Measurements from ENCODE around the gene NEURL2.

The NEURL2 gene

DNA sequence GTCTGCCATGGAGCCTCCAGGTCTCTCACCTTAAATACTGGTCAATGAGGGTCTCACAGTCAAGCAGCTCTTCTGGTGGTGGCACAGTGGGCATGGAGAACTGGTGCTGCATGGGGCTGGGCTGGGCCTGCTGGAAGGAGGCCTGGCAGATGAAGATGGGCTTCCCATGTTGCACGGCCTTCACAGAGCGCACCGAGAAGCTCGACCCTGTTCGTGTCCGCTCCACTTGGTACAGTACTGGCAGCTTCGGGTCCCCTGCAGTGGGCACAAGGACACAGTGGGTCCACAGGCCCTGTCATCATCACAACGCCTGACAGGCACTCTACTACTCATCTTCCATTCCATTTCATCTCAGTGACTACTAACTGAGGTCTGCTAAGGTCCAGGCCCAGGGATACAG lies 42.6 kb downstream of the NEURL2 start:
- Histone ChIP-seq H4K20me1 (no peaks in the 10 kb centered on the region), H3K36me3 (peaks cover 95% of the 10 kb centered on the region), H3K9ac (no peak overlapping the region), H3K27me3 (no peaks in the 10 kb centered on the region), H3K27ac (no peak overlapping the region), H3K4me3 (no peak overlapping the region), H3K9me3 (no peaks in the 10 kb centered on the region), H3K4me1 (no peaks in the 10 kb centered on the region), H3K4me2 (no peak overlapping the region)
- TF ChIP-seq Cebpa-rat (IDR thresholded peaks at IDR 0.05), result no peak

- no peaks in the 10 kb centered on the region for H3K9me3 ChIP-seq
- no peak for TF ChIP-seq Cebpa-rat (IDR thresholded peaks at IDR 0.05)
- no peak overlapping the region for H3K9ac ChIP-seq
- H3K36me3 ChIP-seq, result peaks cover 96% of the 10 kb centered on the region
- no peak overlapping the region for H3K4me2 ChIP-seq
- no peaks in the 10 kb centered on the region for H4K20me1 ChIP-seq
- H3K4me1 ChIP-seq, result peaks cover 16% of the 10 kb centered on the region
- no peak overlapping the region for H3K27ac ChIP-seq
- no peaks in the 10 kb centered on the region for H3K27me3 ChIP-seq
- H3K4me3 ChIP-seq, result no peak overlapping the region
These were observed 45.6 kb downstream of the NEURL2 start for GRCh38 chr20:45845452-45845851.

DNA sequence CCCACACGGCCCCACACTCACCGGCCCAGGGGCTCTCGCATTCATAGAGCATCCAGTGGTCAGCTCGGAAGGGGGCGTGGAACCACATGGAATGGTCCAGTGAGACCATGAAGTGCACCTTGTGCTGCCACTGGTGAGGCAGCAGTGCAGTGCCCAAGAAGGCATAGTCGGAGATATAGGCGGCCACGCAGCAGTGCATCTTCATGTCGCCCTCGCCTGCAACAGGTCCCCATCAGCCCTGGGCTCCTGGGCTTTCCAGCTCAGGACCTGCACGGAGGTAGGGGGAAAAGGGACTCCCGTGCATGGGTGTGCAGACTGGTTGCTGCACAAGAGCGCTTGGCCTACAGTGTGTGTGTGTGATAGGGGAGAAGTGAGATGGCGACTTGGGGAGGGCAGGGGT lies 47.5 kb downstream of the NEURL2 start:
- no peak for TF ChIP-seq Cebpa-rat (IDR thresholded peaks at IDR 0.05)
- no peak overlapping the region for H3K4me3 ChIP-seq
- H3K27ac ChIP-seq, result no peak overlapping the region
- peaks cover 78% of the 10 kb centered on the region for H3K36me3 ChIP-seq
- H3K4me1 ChIP-seq, result peaks cover 16% of the 10 kb centered on the region
- H3K27me3 ChIP-seq, result no peaks in the 10 kb centered on the region
- H4K20me1 ChIP-seq, result no peaks in the 10 kb centered on the region
- H3K9ac ChIP-seq, result no peak overlapping the region
- no peak overlapping the region for H3K4me2 ChIP-seq
- no peaks in the 10 kb centered on the region for H3K9me3 ChIP-seq

- Histone ChIP-seq H3K27ac (peak overlapping the region; percentile 58), H3K9ac (peak overlapping the region; percentile 7; the same call in 1 of the 2 replicates), H3K27me3 (no peaks in the 10 kb centered on the region), H3K4me2 (peak overlapping the region; percentile 61), H4K20me1 (no peaks in the 10 kb centered on the region), H3K4me1 (peaks cover 16% of the 10 kb centered on the region), H3K4me3 (no peak overlapping the region), H3K36me3 (peaks cover 66% of the 10 kb centered on the region), H3K9me3 (no peaks in the 10 kb centered on the region)
- TF ChIP-seq Cebpa-rat (IDR thresholded peaks at IDR 0.05), result no peak
These were observed 48.7 kb downstream of the NEURL2 start for GRCh38 chr20:45842169-45842812.

- Histone ChIP-seq H3K4me3 (no peak overlapping the region), H3K27ac (peak overlapping the region; percentile 58), H3K27me3 (no peaks in the 10 kb centered on the region), H3K9me3 (no peaks in the 10 kb centered on the region), H3K36me3 (peaks cover 60% of the 10 kb centered on the region), H3K9ac (peak overlapping the region; percentile 7; the same call in 1 of the 2 replicates), H3K4me2 (peak overlapping the region; percentile 61), H4K20me1 (no peaks in the 10 kb centered on the region), H3K4me1 (peaks cover 16% of the 10 kb centered on the region)
- TF ChIP-seq Cebpa-rat (IDR thresholded peaks at IDR 0.05), result no peak
These were observed 49.4 kb downstream of the NEURL2 start for GRCh38 chr20:45841407-45842129.

DNA sequence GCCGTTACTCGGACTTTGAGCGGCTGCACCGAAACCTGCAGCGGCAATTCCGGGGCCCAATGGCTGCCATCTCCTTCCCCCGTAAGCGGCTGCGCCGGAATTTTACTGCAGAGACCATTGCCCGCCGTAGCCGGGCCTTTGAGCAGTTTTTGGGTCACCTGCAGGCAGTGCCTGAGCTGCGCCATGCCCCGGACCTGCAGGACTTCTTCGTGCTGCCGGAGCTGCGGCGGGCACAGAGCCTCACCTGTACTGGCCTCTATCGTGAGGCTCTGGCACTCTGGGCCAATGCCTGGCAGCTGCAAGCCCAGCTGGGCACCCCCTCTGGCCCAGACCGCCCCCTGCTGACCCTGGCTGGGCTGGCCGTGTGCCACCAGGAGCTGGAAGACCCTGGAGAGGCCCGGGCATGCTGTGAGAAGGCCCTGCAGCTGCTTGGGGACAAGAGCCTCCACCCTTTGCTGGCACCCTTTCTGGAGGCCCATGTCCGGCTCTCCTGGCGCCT lies 50.3 kb downstream of the NEURL2 start:
- no peak overlapping the region for H3K27ac ChIP-seq
- no peak for TF ChIP-seq Cebpa-rat (IDR thresholded peaks at IDR 0.05)
- peaks cover 52% of the 10 kb centered on the region for H3K36me3 ChIP-seq

More for the DNA sequence above, 50.3 kb downstream of the NEURL2 start:
- Histone ChIP-seq H3K9me3 (no peaks in the 10 kb centered on the region), H3K4me3 (no peak overlapping the region), H4K20me1 (no peaks in the 10 kb centered on the region), H3K4me1 (peaks cover 16% of the 10 kb centered on the region), H3K9ac (no peak overlapping the region), H3K4me2 (no peak overlapping the region), H3K27me3 (no peaks in the 10 kb centered on the region)

Data from BLaER1 (cell line).